GM23338 (cell line): Measurements from ENCODE around the gene USP1.

Source experiments
- CREB1 ChIP-seq: fragments of 250-450 bp; sonication (Bioruptor Pico); IDR thresholded peaks from 2 replicates; pipeline ENCODE4 v1.5.0; 2020; ENCODE audit warnings: low read depth, mild to moderate bottlenecking, moderate library complexity
- EZH2 ChIP-seq: fragments of 200-600 bp; sonication (generic); IDR thresholded peaks from one replicate; pipeline ENCODE4 v1.8.0; 2017; ENCODE audit warnings: antibody characterized with exemption, mild to moderate bottlenecking, low read depth; ENCODE audit not compliant: unreplicated experiment
- EZH2phosphoT487 ChIP-seq: fragments of 200-600 bp; sonication (generic); IDR thresholded peaks from one replicate; pipeline ENCODE4 v1.8.1; 2018; ENCODE audit warnings: antibody characterized with exemption; ENCODE audit not compliant: unreplicated experiment
- JUNB ChIP-seq: IDR thresholded peaks from one replicate; pipeline ENCODE4 v1.6.1; 2016; ENCODE audit warnings: antibody characterized with exemption; ENCODE audit not compliant: unreplicated experiment
- POLR2AphosphoS5 ChIP-seq: IDR thresholded peaks from 2 replicates; pipeline ENCODE4 v1.6.1; 2016; ENCODE audit warnings: antibody characterized with exemption, low read depth
- STAT1 ChIP-seq: IDR thresholded peaks from one replicate; pipeline ENCODE4 v1.6.1; 2016; ENCODE audit warnings: antibody characterized with exemption; ENCODE audit not compliant: unreplicated experiment
- ZNF114 ChIP-seq: fragments of 250-450 bp; sonication (Bioruptor Pico); IDR thresholded peaks from 2 replicates; pipeline ENCODE4 v1.5.0; 2020; ENCODE audit warnings: mild to moderate bottlenecking, moderate library complexity
- ZNF331 ChIP-seq: fragments of 250-450 bp; sonication (Bioruptor Pico); IDR thresholded peaks from 2 replicates; pipeline ENCODE4 v1.5.0; 2020; ENCODE audit warnings: low read depth, mild to moderate bottlenecking, moderate library complexity
- TF ChIP-seq, protein P1 (sequence below), 2 experiments: fragments of 200-600 bp in 1 of 2; sonication (generic) in 1 of 2; conservative IDR thresholded peaks; 2 replicates each; pipeline versions ENCODE4 v1.5.1 to v1.6.1; 2016 to 2017; ENCODE audit warnings: antibody characterized with exemption in 2 of 2, low read depth in 2 of 2, mild to moderate bottlenecking in 2 of 2, moderate library complexity in 1 of 2
- TF ChIP-seq, protein P2 (sequence below): IDR thresholded peaks from one replicate; pipeline ENCODE4 v1.6.1; 2018; ENCODE audit warnings: antibody characterized with exemption; ENCODE audit not compliant: unreplicated experiment

DNA sequence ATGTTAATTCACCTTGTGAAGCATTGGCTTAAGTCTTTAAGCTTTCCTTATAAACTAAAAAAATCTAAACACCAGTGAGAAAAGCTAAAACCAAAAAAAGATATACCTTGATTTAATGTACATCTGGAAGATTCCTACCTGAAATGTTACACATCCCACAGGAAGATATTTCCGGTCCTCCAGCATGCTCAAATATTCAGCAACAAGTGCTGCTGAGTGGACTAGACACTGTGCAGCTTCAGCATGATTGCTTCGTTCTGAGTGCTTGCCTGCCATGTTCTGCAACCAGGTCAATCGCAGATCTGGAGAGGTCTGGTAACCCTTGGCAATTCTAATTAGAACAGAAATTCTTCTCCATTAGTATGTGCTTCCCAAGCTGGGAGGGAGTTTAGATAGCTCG lies 57.3 kb downstream of the USP1 start:
- TF ChIP-seq, protein P1, sequence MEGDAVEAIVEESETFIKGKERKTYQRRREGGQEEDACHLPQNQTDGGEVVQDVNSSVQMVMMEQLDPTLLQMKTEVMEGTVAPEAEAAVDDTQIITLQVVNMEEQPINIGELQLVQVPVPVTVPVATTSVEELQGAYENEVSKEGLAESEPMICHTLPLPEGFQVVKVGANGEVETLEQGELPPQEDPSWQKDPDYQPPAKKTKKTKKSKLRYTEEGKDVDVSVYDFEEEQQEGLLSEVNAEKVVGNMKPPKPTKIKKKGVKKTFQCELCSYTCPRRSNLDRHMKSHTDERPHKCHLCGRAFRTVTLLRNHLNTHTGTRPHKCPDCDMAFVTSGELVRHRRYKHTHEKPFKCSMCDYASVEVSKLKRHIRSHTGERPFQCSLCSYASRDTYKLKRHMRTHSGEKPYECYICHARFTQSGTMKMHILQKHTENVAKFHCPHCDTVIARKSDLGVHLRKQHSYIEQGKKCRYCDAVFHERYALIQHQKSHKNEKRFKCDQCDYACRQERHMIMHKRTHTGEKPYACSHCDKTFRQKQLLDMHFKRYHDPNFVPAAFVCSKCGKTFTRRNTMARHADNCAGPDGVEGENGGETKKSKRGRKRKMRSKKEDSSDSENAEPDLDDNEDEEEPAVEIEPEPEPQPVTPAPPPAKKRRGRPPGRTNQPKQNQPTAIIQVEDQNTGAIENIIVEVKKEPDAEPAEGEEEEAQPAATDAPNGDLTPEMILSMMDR (conservative IDR thresholded peaks at IDR 0.05; ENCODE audit: low read depth in 2 of 2) = no peak
- TF ChIP-seq EZH2 (no peak), POLR2AphosphoS5 (no peak), EZH2phosphoT487 (no peak), STAT1 (no peak), CREB1 (no peak), ZNF114 (no peak), ZNF331 (CRISPR knock-in tag) (no peak), JUNB (no peak)
- TF ChIP-seq, protein P2, sequence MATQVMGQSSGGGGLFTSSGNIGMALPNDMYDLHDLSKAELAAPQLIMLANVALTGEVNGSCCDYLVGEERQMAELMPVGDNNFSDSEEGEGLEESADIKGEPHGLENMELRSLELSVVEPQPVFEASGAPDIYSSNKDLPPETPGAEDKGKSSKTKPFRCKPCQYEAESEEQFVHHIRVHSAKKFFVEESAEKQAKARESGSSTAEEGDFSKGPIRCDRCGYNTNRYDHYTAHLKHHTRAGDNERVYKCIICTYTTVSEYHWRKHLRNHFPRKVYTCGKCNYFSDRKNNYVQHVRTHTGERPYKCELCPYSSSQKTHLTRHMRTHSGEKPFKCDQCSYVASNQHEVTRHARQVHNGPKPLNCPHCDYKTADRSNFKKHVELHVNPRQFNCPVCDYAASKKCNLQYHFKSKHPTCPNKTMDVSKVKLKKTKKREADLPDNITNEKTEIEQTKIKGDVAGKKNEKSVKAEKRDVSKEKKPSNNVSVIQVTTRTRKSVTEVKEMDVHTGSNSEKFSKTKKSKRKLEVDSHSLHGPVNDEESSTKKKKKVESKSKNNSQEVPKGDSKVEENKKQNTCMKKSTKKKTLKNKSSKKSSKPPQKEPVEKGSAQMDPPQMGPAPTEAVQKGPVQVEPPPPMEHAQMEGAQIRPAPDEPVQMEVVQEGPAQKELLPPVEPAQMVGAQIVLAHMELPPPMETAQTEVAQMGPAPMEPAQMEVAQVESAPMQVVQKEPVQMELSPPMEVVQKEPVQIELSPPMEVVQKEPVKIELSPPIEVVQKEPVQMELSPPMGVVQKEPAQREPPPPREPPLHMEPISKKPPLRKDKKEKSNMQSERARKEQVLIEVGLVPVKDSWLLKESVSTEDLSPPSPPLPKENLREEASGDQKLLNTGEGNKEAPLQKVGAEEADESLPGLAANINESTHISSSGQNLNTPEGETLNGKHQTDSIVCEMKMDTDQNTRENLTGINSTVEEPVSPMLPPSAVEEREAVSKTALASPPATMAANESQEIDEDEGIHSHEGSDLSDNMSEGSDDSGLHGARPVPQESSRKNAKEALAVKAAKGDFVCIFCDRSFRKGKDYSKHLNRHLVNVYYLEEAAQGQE = no peak
